Glomerular visceral epithelial cell (primary cell): Measurements from ENCODE around the gene ITPRID2.
"Not testable (repeated sequence)": the region's sequence is repeated elsewhere in the genome, so short reads cannot be mapped to it uniquely, and the experiment has no call there.

Source experiments
- DNase-seq: peaks from one replicate; pipeline ENCODE4 v3.0.0-alpha.2; 2016; ENCODE audit errors: extremely low spot score

ITPRID2 gene

GRCh38 chr2:181916726-181917718, 25.5 kb downstream of the ITPRID2 start:
- peak; percentile 23 for DNase-seq

DNA sequence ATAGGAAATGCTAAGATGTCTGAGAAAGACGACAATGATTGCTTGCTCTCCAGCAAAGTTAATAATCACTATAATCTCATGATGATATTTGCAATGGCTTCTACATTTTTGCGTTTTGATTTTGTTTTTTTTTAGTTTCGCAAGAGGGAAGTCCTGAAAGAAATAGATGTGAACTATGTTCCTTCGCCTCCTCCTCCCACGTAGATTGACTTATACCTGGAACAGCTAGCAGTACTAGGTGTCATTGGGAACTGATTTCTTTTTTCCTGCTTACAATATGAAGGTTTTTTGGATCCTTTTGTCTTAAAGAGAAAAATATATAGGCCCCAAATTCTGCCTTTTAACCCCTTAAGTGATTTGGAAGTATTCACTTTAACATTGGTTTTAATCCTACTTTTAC, 26.7 kb downstream of the ITPRID2 start:
- no peak for DNase-seq

DNA sequence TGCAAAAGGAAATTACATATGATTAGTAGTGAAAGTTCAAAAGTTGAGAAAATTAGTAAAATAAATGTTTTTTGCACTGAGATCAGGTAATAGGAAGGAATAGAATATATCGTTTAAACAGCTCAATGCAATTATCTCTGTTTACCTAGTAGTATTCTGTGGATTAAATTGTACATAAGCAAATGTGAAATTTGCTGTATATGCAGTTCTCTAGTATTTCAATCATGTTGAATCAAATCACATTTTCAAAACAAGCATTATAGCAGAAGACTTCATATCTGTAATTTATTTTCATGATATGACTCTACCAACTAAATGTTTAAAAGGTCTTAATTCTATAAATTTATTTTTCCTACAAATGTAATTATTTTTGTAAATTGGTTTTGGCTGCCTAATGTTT, 31.6 kb downstream of the ITPRID2 start:
- DNase-seq, result no peak

DNA sequence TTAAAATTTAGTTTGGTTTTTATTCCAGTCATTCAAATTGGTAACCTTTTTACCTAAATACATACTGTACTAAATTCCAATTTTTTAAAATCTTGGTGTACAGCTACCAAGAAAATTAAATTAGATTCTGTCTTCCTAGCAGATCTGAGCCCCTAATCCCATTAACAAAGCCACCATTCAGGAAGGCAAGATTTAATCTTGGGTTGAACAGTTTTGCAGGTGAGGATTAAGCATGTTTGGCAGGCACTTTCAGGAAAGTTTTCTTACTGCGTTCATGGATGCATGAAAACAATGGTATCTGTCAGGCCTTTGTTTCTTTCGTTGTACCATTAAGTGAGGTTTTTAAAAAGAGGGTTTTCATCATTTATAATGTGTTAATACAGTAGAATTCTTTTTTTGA, 32.8 kb downstream of the ITPRID2 start:
- no peak for DNase-seq

- no peak for DNase-seq
Observed at GRCh38 chr2:181934694-181935093, 43.2 kb downstream of the ITPRID2 start.

GRCh38 chr2:181937473-181937872, 45.9 kb downstream of the ITPRID2 start:
- DNase-seq, result peak; percentile 25

DNA sequence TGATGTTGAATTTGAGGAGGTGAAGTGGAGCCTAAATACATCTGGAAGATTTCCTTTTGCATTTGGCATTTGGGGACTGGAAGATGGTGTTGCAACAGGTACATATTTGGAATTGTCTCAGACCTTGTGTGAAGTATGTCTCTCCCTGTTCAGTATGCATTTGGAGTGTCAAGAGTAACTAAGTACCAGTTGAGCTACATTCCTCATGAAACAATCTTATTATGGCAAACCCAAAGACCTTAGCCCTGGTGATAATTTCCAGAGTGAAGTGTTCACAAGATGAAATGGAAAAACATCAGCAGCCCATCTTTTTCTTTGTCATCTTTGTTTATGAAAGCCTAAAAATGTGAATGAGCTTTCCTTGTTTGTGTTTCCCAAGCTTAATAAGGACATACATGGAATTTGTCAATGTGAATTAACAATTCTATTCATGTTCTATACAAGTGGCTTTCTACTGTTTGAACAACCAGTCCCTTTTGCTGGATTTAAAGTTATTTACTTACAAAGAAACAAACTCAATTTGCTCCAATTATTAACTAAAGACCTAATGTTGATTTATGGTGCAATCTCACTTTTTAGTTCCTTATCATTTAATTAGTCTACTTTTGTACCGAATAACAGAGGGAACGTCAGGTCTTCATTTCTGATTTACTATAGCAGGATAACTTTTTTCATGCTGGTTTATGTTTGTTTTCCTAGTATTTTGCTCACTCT, 52.0 kb downstream of the ITPRID2 start:
- no peak for DNase-seq

DNA sequence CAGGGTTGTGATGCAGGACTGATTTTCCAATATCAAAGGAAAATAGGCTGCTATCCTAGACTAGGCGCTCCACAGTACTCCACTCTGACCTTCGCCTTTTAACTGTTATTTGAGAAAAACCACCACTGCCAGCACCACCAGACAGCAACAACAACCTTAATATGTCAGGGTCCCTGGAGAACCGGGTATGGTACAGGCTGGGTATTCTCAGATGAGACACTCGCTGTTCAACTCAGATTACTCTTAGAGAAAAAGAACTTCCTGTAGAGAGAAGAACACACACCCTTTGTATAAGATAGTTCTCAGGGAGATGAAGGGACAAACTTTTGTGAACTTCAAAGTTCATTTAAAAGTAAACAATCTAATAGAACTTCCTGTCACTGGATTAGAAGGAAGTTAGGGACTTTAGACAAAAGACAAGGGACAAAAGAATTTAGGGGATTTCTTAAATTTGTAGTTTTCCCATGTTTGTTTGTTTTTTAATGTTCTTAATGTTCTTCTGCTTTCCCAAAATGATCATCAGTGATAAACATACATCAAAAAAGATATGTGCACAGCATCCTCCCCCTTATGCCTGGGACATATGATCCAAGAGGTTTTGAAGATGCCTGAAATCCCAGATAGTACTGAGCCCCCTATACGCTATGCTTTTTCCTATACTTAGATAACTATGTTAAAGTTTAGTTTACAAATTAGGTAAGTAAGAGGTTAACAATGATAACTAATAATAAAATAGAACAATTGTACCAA, 52.8 kb downstream of the ITPRID2 start:
- DNase-seq, result no peak

GRCh38 chr2:181944914-181945291, 53.4 kb downstream of the ITPRID2 start:
- no peak for DNase-seq

DNA sequence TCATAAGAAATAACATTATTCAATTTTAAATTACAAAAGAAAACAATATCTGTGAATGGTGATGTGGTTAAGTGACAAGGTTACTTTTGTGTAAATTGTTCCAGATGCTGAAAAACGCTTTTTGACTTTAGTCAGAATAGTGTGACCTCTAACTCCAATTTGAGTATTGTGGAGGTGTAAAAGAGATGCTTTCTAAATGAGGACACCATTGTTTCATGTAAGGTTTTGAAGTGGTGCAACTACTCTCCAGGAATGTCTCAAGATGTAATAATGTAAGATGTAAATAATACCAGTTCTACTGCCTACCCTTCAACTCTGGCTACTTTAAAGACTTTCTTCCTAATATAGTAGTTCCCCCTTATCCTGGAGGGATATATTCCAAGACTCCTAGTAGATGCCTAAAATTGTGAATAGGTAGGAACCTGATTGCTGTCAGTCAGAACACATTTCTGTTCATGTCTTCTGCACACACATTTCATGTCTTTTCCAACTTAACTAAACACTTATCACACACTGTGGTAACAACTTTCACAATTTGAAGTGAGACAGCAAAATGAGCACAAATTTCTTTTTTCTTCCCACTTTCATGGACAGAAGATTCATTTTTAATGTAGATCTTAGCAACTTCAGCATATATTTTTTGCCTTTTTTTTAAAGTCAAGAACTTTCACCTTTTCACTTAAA, 55.1 kb downstream of the ITPRID2 start:
- no peak for DNase-seq

- DNase-seq, result no peak
Observed at GRCh38 chr2:181947273-181947672, 55.7 kb downstream of the ITPRID2 start.

GRCh38 chr2:181948227-181948626, 56.7 kb downstream of the ITPRID2 start:
- DNase-seq, result no peak

- no peak for DNase-seq
Observed at GRCh38 chr2:181949047-181949446, 57.5 kb downstream of the ITPRID2 start.

DNA sequence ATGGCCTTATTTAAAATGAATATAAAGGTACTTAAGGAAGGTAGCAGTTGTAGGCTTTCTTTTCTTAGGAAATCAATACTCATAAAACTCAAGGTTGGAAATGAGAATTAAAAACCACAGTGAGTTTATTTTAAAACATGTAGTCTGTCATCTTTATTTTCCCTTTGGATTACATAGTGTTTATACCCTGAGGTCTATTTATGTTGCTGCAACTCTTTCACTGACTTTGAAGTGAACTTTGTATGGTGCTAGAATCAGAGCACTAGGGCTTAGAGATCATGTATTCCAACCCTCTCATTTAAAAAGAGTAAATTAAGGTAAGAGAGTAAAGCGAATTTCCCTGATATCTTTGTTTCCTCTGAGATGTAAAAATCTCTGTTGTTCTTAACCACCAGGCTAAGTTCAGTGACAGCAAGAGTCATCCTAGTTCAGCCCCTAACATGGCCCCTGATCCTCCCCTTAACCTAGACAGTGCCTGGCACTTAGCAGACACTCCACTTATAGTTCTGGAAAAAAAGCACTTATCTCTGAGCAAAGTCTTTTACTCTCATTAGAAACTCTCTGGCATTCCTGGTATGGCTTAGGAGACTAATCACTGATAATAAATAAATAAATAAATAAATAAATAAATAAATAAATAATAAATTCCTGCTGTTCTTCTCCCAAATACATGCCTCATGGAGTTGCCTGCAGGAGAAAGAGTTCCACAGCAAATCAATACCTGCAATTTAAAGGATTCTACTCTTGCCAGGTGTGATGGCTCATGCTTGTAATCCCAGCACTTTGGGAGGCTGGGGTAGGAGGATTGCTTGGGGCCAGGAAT, 61.1 kb downstream of the ITPRID2 start:
- no peak for DNase-seq

DNA sequence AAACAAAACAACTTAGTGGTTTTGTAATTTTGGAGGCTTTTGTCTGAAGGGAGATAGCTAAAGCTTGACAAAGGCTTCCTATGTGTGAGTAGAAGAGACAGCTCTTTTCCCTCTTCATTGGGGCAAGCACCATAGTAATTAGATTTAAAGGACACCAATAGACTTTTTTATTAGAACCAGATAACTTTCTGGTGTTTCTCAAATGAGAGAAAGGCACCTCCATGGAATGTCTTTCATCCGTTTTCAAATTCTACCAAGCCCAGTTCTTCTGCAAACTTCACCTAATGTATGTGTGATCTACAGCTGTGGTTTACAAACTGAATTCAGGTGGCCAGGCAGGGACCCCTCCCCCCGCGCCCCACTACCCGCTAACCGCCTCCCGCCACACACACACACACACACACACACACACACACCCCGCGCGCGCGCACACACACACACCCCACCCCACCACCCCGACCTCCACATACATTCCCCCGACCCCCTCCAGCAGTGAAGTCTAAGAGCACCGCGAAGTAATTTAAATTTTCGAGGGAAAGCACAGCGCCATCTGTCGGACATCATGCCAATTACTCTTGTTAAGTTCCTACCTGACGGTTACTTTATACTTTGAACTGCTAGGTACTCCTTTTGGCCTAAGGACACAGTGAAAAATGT, 62.5 kb downstream of the ITPRID2 start:
- peak; percentile 41 for DNase-seq

GRCh38 chr2:181954538-181954883, 63.0 kb downstream of the ITPRID2 start:
- DNase-seq, result no peak

GRCh38 chr2:181955010-181955409, 63.5 kb downstream of the ITPRID2 start:
- no peak for DNase-seq

DNA sequence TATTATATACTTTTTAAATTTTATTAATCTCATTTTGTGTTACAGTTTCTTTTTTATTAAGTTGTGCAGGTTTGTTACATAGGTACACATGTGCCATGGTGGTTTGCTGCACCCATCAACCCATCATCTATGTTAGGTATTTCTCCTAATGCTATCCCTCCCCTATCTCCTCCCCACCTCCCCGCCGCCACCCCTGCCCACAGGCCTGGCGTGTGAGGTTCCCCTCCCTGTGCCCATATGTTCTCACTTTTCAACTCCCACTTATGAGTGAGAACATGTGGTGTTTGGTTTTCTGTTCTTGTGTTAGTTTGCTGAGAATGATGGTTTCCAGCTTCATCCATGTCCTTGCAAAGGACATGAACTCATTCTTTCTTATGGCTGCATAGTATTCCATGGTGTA, 64.3 kb downstream of the ITPRID2 start:
- not testable (repeated sequence) for DNase-seq

- no peak for DNase-seq
Observed at GRCh38 chr2:181957668-181958067, 66.1 kb downstream of the ITPRID2 start.

GRCh38 chr2:181958726-181959125, 67.2 kb downstream of the ITPRID2 start:
- no peak for DNase-seq
